ENCODE data around the gene RABL6.

DNA sequence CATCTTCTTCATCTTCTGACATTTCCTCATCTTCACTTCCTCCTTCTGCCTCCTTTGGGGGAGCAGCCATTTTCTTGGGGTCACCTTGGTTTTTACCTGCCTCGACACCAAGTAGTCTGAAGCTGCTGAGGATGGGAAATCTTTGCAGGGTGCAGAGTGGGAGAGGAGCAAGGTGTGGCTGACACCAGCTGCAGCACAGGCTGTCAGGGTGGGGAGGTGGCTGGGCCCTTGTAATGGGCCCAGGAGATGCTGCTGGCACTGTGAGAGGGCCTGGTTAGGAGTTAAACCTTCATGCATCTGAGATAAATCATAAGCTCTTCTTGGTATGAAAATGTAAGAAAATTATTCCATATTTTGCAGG lies 7.7 kb downstream of the RABL6 start:
- TF ChIP-seq SUZ12 (IDR thresholded peaks at IDR 0.05; ENCODE audit: extremely low read depth, insufficient read depth, insufficient read length) (no peak), YY1 (IDR thresholded peaks at IDR 0.05; ENCODE audit: insufficient read depth, insufficient read length) (no peak)
